Heart left ventricle (tissue), 16 donors: ENCODE results near the gene TEX29. TPM values are rescaled to one million over a fixed set of nuclear protein-coding genes. Genes with fewer than 3 reads are reported as not detected.

Experiments
- ATAC-seq, 4 donors: fragments of 200-7000 bp; cut with Tn5 transposase; one replicate each; pipeline ENCODE4 v1.9.1; 2020 to 2022; ENCODE audit warnings: moderate library complexity in 4 of 4, mild to moderate bottlenecking in 3 of 4, moderate number of reproducible peaks in 1 of 4
- DNase-seq, 5 donors: peaks; one replicate each; pipeline ENCODE4 v3.0.0-alpha.2; 2020
- H3K27ac ChIP-seq, 12 donors: fragments of 200-600 bp; sonication (generic) in 4 of 12; one replicate each; pipeline versions ENCODE4 v1.5.0 to v1.8.0; 2016 to 2022; ENCODE audit warnings: mild to moderate bottlenecking in 2 of 12
- H3K27me3 ChIP-seq, 9 donors: fragments of 200-600 bp; sonication (generic) in 2 of 9; one replicate each; pipeline versions ENCODE4 v1.5.1 to v1.8.0; 2016 to 2022; ENCODE audit warnings: mild to moderate bottlenecking in 3 of 9
- H3K36me3 ChIP-seq, 9 donors: fragments of 200-600 bp; sonication (generic) in 2 of 9; one replicate each; pipeline versions ENCODE4 v1.5.0 to v1.8.0; 2018 to 2022; ENCODE audit warnings: mild to moderate bottlenecking in 2 of 9
- H3K4me1 ChIP-seq, 12 donors: fragments of 200-600 bp; sonication (generic) in 4 of 12; one replicate each; pipeline versions ENCODE4 v1.5.0 to v1.8.0; 2016 to 2022; ENCODE audit warnings: mild to moderate bottlenecking in 3 of 12
- H3K4me3 ChIP-seq, 12 donors: fragments of 200-600 bp; sonication (generic) in 4 of 12; one replicate each; pipeline versions ENCODE4 v1.5.0 to v1.8.0; 2017 to 2022; ENCODE audit warnings: mild to moderate bottlenecking in 9 of 12, moderate library complexity in 4 of 12
- H3K9me3 ChIP-seq, 12 donors: fragments of 200-600 bp; sonication (generic) in 4 of 12; one replicate each; pipeline versions ENCODE4 v1.5.0 to v1.8.0; 2016 to 2022; ENCODE audit warnings: mild to moderate bottlenecking in 1 of 12
- CTCF ChIP-seq, 12 donors: fragments of 200-600 bp; sonication (generic) in 4 of 12; IDR thresholded peaks; one replicate each; pipeline versions ENCODE4 v1.5.0 to v1.8.0; 2018 to 2022; ENCODE audit warnings: antibody characterized with exemption in 12 of 12, mild to moderate bottlenecking in 5 of 12
- POLR2A ChIP-seq, 2 donors: fragments of 450-650 bp; IDR thresholded peaks; one replicate each; pipeline ENCODE4 v1.6.1; 2017; ENCODE audit warnings: antibody characterized with exemption in 2 of 2, mild to moderate bottlenecking in 2 of 2, moderate library complexity in 2 of 2
- WGBS, 4 donors: extraction: QIAGEN DNeasy Blood & Tissue Kit in 2 of 4; methylation state at CpG; one replicate each; pipeline versions ENCODE4 v1.1.5 to v1.1.7; 2013 to 2018; 5-methylcytosine and 5-hydroxymethylcytosine counted together
- intact Hi-C, 10 donors: fragments of 100-400 bp; cut with DNase I; formaldehyde crosslinking; loops; one replicate each; pipeline versions ENCODE4 v1.11.1 to v1.14.2; 2022
- polyA plus RNA-seq, 2 donors: library from polyadenylated mRNA; stranded (reverse); fragments of 200-250 nt; gene quantifications; one replicate each; pipeline ENCODE4 v1.2.3, GENCODE V29; 2013
- total RNA-seq, 9 donors: library from RNA; depleted of rRNA in 2 of 9; stranded (reverse); fragments of >200 nt in 2 of 9; fragmentation: NEBNext Ultra II Directional in 3 of 9; extraction: Animal tissue kit (Norgen Biotek cat#: 25700) in 3 of 9; gene quantifications; one replicate each; pipeline versions ENCODE4 v1.1.0 to v1.2.4, GENCODE V29; 2016 to 2023
- donor health status: ischemic (EF 13 %, LVEDD 7.1; RV severe dilation, severe dysfunction).
- donor health status: healthy with polysubstance abuse.
- donor health status: DM: no; HTN: yes; CAD: no.
- donor health status: DM: no; HTN: no; CAD: no.
- donor health status: ischemic (EF 25% LVEDD 6.9; RV normal size, moderate dysfunction).
- donor health status: ischemic (EF 25% LVEDD 5.7; RV mildly dilated, moderate dysfunction).
- donor health status: healthy.
- donor health status: DM: yes; HTN: yes; CAD: no.
- donor health status: ischemic (EF 35%, LVEDD 5.7; RV mildly dilated, moderate dysfunction).
- donor health status: nonischemic (EF 11% LVEDD 7.7; RV severe dilation, severe dysfunction).
- donor health status: DM: yes; HTN: yes; CAD: no.
- donor health status: PGD.
- donor health status: ischemic (EF 29% LVEDD 5.4; RV normal size, mild dysfunction).
- donor health status: nonischemic (EF 23%, LVEDD 6.1; RV moderate dilation, normal function).

Gene TEX29
- total and polyA plus RNA-seq, 11 donors = 0.15 to 0.57 (median 0.35) TPM; not detected in 6

DNA sequence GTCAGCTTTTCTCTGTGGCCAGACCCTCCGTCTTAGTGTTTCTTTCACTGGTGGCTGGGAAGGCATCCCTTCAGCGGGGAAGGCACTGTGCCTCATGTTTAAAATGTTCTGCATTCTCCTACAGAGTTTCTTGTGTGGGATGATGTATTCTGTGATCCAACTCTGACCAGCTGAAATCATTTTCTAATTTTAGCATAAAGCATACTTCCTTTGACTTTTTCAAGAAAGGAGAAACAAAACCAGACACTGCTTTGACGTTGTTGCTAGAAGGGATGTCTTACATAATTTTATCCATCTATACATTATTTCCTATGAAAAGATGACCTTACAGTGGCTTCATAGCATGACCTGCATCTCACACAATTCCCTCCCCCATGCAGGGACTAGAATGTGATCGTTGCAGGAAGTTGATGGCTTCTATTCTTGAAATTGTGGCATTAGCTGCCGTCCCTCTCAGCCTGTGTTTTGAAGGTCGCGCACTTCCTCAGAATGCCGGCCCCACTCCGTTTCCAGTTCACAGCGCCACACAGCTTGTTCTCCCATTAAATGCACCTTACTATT, 38.6 kb upstream of the TEX29 start:
- Histone ChIP-seq H3K27ac (peak overlapping the region; percentile 43 to 83 (median 72)), H3K27me3 (no peaks in the 10 kb centered on the region), H3K9me3 (no peaks in the 10 kb centered on the region), H3K4me1 (peaks cover 11 to 57% (median 40%) of the 10 kb centered on the region in 12 donors), H3K4me3 (peak overlapping the region in 1 of 12 donors; percentile 9), H3K36me3 (peaks cover 0 to 91% (median 82%) of the 10 kb centered on the region in 9 donors)
- DNase-seq (peak in 2 of 5 donors; percentile 46 to 54), ATAC-seq (peak; percentile 25 to 58 (median 41))
- 14 to 25% (median 16%) methylated on average over 10 of the region's 10 CpGs for WGBS, 4 donors
- TF ChIP-seq CTCF (IDR thresholded peaks at IDR 0.05) (peak in 2 of 12 donors; percentile 22 to 26), POLR2A (IDR thresholded peaks at IDR 0.05) (no peak)
- intact Hi-C loops = loop anchor here in 2 of 10 donors (5.0 to 10.0 kb wide), 3 partner anchors 35 to 217 kb away; no protein-coding TSS in a partner anchor

- Histone ChIP-seq H3K4me3 (no peak overlapping the region), H3K27ac (peak overlapping the region; percentile 43 to 83 (median 72)), H3K9me3 (no peaks in the 10 kb centered on the region), H3K27me3 (no peaks in the 10 kb centered on the region), H3K4me1 (peaks cover 11 to 57% (median 40%) of the 10 kb centered on the region in 12 donors), H3K36me3 (peaks cover 0 to 91% (median 82%) of the 10 kb centered on the region in 9 donors)
- no peak for TF ChIP-seq CTCF (IDR thresholded peaks at IDR 0.05)
- no peak for TF ChIP-seq POLR2A (IDR thresholded peaks at IDR 0.05)
- intact Hi-C loops = loop anchor here in 2 of 10 donors (5.0 to 10.0 kb wide), 3 partner anchors 35 to 218 kb away; no protein-coding TSS in a partner anchor
- ATAC-seq (peak in 3 of 4 donors; percentile 34 to 44 (median 43)), DNase-seq (no peak)
- 44 to 50% (median 46%) methylated on average over 5 of the region's 5 CpGs for WGBS, 4 donors
Observed at GRCh38 chr13:111282425-111282824, 38.0 kb upstream of the TEX29 start.

- H3K27ac ChIP-seq = peak overlapping the region; percentile 43 to 83 (median 72)
- H3K36me3 ChIP-seq = peaks cover 0 to 91% (median 82%) of the 10 kb centered on the region in 9 donors
- DNase-seq (peak in 1 of 5 donors; percentile 47), ATAC-seq (no peak)
- H3K4me3 ChIP-seq = no peak overlapping the region
- no peaks in the 10 kb centered on the region for H3K9me3 ChIP-seq
- intact Hi-C loops = loop anchor here in 2 of 10 donors (5.0 to 10.0 kb wide), 3 partner anchors 36 to 218 kb away; no protein-coding TSS in a partner anchor
- TF ChIP-seq POLR2A (IDR thresholded peaks at IDR 0.05) (no peak), CTCF (IDR thresholded peaks at IDR 0.05) (no peak)
- WGBS, 4 donors = 93 to 94% (median 93%) methylated on average over 23 of the region's 23 CpGs
- no peaks in the 10 kb centered on the region for H3K27me3 ChIP-seq
- H3K4me1 ChIP-seq = peaks cover 11 to 53% (median 39%) of the 10 kb centered on the region in 12 donors
Observed at GRCh38 chr13:111282997-111283396, 37.4 kb upstream of the TEX29 start.

DNA sequence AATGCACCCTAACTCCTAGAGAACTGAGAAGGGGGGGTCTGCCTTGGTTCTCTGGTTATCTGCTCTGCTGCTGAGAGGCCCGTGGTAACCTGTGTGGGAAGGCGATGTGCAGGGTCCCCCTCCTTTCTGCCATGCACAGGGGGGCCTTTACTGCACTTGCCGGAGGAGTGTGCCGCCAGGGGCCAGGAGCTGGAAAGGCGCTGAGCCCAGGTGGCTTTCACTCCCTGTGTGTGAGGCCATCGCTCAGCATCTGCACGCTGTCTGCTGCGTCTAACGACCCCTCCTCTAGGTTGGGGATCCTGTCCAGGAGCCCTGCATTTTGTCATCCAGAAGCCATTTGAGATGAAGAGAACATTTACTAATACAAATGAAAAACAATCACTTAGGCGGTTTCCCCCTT, 37.0 kb upstream of the TEX29 start:
- ATAC-seq = no peak
- H3K36me3 ChIP-seq = peaks cover 0 to 91% (median 82%) of the 10 kb centered on the region in 9 donors
- H3K27ac ChIP-seq = peak overlapping the region in 4 of 12 donors; percentile 65 to 82 (median 80)
- no peak for TF ChIP-seq CTCF (IDR thresholded peaks at IDR 0.05)
- TF ChIP-seq POLR2A (IDR thresholded peaks at IDR 0.05) = no peak
- no peak for DNase-seq
- H3K27me3 ChIP-seq = no peaks in the 10 kb centered on the region
- no peaks in the 10 kb centered on the region for H3K9me3 ChIP-seq
- peaks cover 11 to 48% (median 36%) of the 10 kb centered on the region in 12 donors for H3K4me1 ChIP-seq
- H3K4me3 ChIP-seq = no peak overlapping the region
- intact Hi-C loops = loop anchor here in 2 of 10 donors (5.0 to 10.0 kb wide), 3 partner anchors 36 to 219 kb away; no protein-coding TSS in a partner anchor
- WGBS, 4 donors = 92 to 93% (median 92%) methylated on average over 8 to 10 of the region's 10 CpGs
